ENCODE measurements around the gene SPATA31C1. TPM values are rescaled to one million over a fixed set of nuclear protein-coding genes. Genes with fewer than 3 reads are reported as not detected.

SPATA31C1 gene
- total RNA-seq, 1 donor from 2014 or later: not detected

DNA sequence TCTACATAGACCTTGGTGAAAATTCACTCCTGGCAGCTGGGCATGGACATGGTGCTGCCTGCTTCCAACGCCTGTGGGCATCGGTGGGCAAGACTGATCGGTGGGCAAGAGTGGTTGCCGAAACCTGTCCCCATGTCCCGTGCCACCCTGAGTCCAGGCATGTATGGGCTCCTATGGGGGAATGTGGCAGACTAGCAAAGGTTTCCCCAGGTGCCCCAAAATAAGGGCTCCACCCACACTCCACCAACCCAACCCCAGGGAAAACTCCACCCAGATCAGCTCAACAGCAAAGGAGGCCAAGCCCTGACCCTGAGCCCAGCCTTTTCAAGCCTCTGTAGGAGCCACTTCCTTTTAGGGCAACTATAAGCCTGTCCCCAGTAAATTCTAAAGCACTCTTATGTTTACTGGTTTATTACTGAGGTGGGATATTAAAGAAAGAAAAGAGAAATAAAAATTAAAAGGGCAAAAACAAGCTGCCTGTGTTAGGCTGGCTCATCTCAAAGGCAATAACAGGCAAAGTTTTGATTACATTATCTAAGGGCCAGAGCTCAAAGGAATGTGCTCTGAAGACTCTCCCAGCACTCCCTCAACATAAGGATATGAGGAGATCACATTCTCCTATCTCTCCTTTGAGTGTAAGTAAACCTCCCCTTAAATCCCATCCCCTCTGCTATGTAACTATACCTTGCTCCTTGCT lies 44.0 kb upstream of the SPATA31C1 start:
- no peak for DNase-seq (ENCODE audit: low read depth)
- TF ChIP-seq, protein P1, sequence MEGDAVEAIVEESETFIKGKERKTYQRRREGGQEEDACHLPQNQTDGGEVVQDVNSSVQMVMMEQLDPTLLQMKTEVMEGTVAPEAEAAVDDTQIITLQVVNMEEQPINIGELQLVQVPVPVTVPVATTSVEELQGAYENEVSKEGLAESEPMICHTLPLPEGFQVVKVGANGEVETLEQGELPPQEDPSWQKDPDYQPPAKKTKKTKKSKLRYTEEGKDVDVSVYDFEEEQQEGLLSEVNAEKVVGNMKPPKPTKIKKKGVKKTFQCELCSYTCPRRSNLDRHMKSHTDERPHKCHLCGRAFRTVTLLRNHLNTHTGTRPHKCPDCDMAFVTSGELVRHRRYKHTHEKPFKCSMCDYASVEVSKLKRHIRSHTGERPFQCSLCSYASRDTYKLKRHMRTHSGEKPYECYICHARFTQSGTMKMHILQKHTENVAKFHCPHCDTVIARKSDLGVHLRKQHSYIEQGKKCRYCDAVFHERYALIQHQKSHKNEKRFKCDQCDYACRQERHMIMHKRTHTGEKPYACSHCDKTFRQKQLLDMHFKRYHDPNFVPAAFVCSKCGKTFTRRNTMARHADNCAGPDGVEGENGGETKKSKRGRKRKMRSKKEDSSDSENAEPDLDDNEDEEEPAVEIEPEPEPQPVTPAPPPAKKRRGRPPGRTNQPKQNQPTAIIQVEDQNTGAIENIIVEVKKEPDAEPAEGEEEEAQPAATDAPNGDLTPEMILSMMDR (IDR thresholded peaks at IDR 0.05; ENCODE audit: insufficient read depth, low read length, poor library complexity, severe bottlenecking): no peak
- Histone ChIP-seq H3K27me3 (ENCODE audit: control insufficient read depth, insufficient read depth, low read length) (no peaks in the 10 kb centered on the region), H3K4me3 (ENCODE audit: low read depth, low read length) (no peak overlapping the region), H3K36me3 (ENCODE audit: control insufficient read depth, insufficient read depth, low read length) (no peaks in the 10 kb centered on the region)

DNA sequence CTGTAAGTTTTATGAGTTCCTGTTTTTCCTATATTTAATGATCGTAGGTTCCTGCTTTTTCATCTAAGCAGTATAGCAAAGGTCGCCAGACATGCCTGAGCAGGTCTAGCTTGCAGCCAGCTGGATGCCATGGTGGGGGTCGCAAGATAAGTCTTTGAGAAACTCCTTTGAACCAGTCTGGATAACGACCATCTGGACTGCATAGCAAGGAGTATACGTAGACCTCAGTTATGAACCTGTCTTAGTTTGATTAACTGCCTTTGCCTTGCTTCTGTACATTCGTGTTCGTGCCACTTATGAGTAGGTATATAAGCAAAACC lies 43.5 kb upstream of the SPATA31C1 start:
- no peaks in the 10 kb centered on the region for H3K36me3 ChIP-seq (ENCODE audit: control insufficient read depth, insufficient read depth, low read length)
- no peak for DNase-seq (ENCODE audit: low read depth)
- TF ChIP-seq, protein P1 (IDR thresholded peaks at IDR 0.05; ENCODE audit: insufficient read depth, low read length, poor library complexity, severe bottlenecking): no peak
- no peaks in the 10 kb centered on the region for H3K27me3 ChIP-seq (ENCODE audit: control insufficient read depth, insufficient read depth, low read length)
- H3K4me3 ChIP-seq (ENCODE audit: low read depth, low read length): no peak overlapping the region

DNA sequence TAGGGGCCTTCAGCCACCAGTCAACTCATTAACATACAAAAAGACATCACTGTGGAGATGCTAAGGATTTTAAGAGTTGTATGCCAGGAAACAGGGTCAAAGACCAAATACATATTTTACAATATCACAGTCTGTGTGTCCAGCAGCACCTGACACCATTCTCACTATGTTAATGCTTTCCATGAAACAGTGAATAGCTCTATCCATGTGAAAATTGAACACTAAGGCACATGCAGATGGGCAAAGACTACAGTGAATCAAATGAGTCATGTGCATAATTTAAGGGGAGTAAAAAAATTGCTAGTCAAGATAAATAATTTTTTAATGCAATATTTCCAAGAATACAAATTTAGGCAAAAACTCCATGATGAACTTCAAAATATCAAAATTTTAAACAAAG lies 42.7 kb upstream of the SPATA31C1 start:
- Histone ChIP-seq H3K27me3 (ENCODE audit: control insufficient read depth, insufficient read depth, low read length) (no peaks in the 10 kb centered on the region), H3K36me3 (ENCODE audit: control insufficient read depth, insufficient read depth, low read length) (no peaks in the 10 kb centered on the region), H3K4me3 (ENCODE audit: low read depth, low read length) (no peak overlapping the region)
- DNase-seq (ENCODE audit: low read depth): no peak
- TF ChIP-seq, protein P1 (IDR thresholded peaks at IDR 0.05; ENCODE audit: insufficient read depth, low read length, poor library complexity, severe bottlenecking): no peak

DNA sequence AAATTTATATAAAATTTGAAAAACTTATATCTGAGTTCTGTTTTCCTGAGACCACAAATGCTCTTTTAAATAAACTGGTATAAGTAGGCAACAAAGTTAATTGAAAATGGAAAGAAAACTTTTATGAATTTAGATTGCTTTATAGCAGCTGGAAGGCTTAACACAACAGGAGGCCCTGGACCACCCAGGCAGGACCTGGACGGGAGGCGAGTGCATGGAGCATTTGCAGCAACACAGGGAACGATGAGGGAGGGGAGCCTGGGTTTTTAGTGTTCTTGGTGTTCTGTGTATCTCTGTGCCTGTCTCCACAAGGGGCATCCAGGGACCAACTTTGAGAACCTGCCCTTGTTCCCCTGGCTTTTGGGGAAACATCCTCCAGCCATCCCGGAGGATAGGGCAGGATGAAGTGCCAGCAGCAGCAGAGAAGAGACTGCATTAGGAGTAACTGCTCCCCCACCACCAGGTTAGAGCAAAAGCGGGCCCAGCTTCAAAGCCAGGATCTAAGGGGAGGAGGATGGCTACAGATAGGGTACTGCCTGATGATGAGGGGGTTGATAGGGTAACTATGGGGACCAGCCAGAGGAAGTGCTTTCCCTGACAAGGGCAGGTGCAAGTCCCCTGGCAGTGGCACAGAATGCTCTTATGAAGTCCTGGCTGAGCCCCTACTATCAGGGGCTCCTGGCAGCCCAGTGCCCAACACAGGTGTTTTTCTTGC lies 41.8 kb upstream of the SPATA31C1 start:
- TF ChIP-seq, protein P1 (IDR thresholded peaks at IDR 0.05; ENCODE audit: insufficient read depth, low read length, poor library complexity, severe bottlenecking): no peak

DNA sequence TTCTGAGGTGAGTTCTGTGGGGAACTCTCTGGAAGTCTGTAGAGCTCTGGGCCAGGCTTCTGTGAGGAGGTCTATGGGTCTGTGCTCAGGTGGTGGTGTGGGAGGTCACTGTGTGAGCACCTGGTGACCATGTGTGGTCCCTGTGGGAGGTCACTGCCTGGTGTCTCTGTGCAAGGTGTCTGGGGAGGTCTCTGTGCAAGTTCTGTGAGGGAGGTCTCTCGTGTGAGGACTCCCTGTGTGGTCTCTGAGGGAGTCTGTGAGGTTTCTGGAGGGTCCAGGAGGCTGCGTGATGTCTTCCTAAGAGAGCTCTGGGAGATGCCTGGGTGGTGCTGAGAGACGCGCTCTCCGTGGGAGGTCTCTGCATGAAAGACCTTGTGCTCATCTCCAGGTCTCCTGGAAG lies 41.1 kb upstream of the SPATA31C1 start:
- H3K4me3 ChIP-seq (ENCODE audit: low read depth, low read length): no peak overlapping the region
- no peaks in the 10 kb centered on the region for H3K27me3 ChIP-seq (ENCODE audit: control insufficient read depth, insufficient read depth, low read length)
- H3K36me3 ChIP-seq (ENCODE audit: control insufficient read depth, insufficient read depth, low read length): no peaks in the 10 kb centered on the region
- TF ChIP-seq, protein P1 (IDR thresholded peaks at IDR 0.05; ENCODE audit: insufficient read depth, low read length, poor library complexity, severe bottlenecking): no peak
- DNase-seq (ENCODE audit: low read depth): no peak

More for the DNA sequence above, 41.8 kb upstream of the SPATA31C1 start:
- DNase-seq (ENCODE audit: low read depth): no peak
- H3K27me3 ChIP-seq (ENCODE audit: control insufficient read depth, insufficient read depth, low read length): no peaks in the 10 kb centered on the region
- no peaks in the 10 kb centered on the region for H3K36me3 ChIP-seq (ENCODE audit: control insufficient read depth, insufficient read depth, low read length)
- no peak overlapping the region for H3K4me3 ChIP-seq (ENCODE audit: low read depth, low read length)
